GM18499 (cell line): Measurements from ENCODE around the gene APPL1.
"Not testable (repeated sequence)": the region's sequence is repeated elsewhere in the genome, so short reads cannot be mapped to it uniquely, and the experiment has no call there.

Experiments
- ATAC-seq: cut with Tn5 transposase; IDR thresholded peaks from one replicate; pipeline ENCODE4 v1.9.1; 2021; ENCODE audit warnings: moderate number of reproducible peaks; ENCODE audit not compliant: insufficient read depth, unreplicated experiment

Gene APPL1

GRCh38 chr3:57261119-57261518 lies 33.6 kb downstream of the APPL1 start:
- no peak for ATAC-seq

- no peak for ATAC-seq
Measured at GRCh38 chr3:57261929-57262328, 34.4 kb downstream of the APPL1 start.

GRCh38 chr3:57268416-57268815 lies 40.9 kb downstream of the APPL1 start:
- ATAC-seq: no peak

GRCh38 chr3:57274845-57275244 lies 47.3 kb downstream of the APPL1 start:
- ATAC-seq: no peak

GRCh38 chr3:57275393-57275792 lies 47.9 kb downstream of the APPL1 start:
- ATAC-seq: no peak

GRCh38 chr3:57278237-57278636 lies 50.7 kb downstream of the APPL1 start:
- no peak for ATAC-seq

GRCh38 chr3:57279685-57280084 lies 52.2 kb downstream of the APPL1 start:
- no peak for ATAC-seq

GRCh38 chr3:57281715-57282114 lies 54.2 kb downstream of the APPL1 start:
- no peak for ATAC-seq

GRCh38 chr3:57283334-57283733 lies 55.8 kb downstream of the APPL1 start:
- no peak for ATAC-seq

GRCh38 chr3:57287205-57287604 lies 59.7 kb downstream of the APPL1 start:
- ATAC-seq: no peak

GRCh38 chr3:57288403-57288802 lies 60.9 kb downstream of the APPL1 start:
- ATAC-seq: no peak

GRCh38 chr3:57292159-57292896 lies 64.8 kb downstream of the APPL1 start, which contains the start of gene ASB14:
Gene ASB14 (minus strand): TSS chr3:57292685. CDS start chr3:57292033, 652 bp downstream.
- no peak for ATAC-seq

GRCh38 chr3:57292897-57293526 lies 65.5 kb downstream of the APPL1 start:
- ATAC-seq: no peak

GRCh38 chr3:57298041-57298440 lies 70.5 kb downstream of the APPL1 start:
- no peak for ATAC-seq

GRCh38 chr3:57303520-57303919 lies 76.0 kb downstream of the APPL1 start:
- ATAC-seq: not testable (repeated sequence)

- ATAC-seq: no peak
Measured at GRCh38 chr3:57309769-57310360, 82.3 kb downstream of the APPL1 start.

- no peak for ATAC-seq
Measured at GRCh38 chr3:57314204-57314603, 86.7 kb downstream of the APPL1 start.
